Measurements from ENCODE around the gene WDFY3.

WDFY3 gene

DNA sequence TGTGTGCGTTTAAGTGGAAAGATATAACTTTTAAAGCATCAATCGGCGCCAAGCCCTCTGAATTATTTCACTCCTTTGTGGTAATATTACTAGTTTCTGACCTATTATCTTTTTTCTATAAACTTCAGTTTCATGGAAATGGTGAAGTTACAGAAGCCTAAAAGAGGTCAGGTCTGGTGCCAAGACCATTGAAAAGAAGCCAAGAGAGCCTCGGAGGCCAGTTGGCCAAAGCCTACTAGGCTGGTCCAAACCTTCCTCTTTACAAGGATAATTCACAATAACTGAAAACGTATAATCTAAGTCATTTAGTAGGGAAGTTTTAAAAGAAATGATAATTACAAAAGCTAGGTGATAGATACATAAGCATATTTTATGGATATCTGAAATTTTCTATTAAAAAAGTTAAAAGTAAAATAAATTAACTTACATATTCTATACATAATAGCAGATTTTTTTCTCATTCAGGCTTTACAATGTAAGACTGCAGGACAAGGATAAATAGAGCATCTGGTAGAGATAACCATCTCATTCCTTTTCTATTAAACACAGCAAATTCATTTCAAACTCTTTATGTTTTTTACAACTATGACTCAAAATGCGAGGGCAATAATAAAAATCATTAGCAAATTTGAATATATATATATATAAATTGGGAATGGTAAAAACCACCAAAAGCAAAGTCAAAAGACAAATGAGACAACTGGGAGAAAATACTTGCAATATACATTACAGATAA is 49.2 kb downstream of the WDFY3 start:
- Histone ChIP-seq H3K27me3 (ENCODE audit: insufficient read depth, poor library complexity, severe bottlenecking) (no peaks in the 10 kb centered on the region), H3K27ac (replicated peaks) (no peak overlapping the region), H3K4me3 (replicated peaks; ENCODE audit: insufficient read depth, low read length) (no peak overlapping the region)
- no peak for DNase-seq (ENCODE audit: low read depth in 1 of 2, low spot score in 1 of 2)
- TF ChIP-seq POLR2AphosphoS5 (IDR thresholded peaks at IDR 0.05; ENCODE audit: low read depth), result no peak
- TF ChIP-seq SPI1 (IDR thresholded peaks at IDR 0.05; ENCODE audit: borderline replicate concordance, low read depth), result no peak
- TF ChIP-seq REST (IDR thresholded peaks at IDR 0.05; ENCODE audit: insufficient replicate concordance, low read depth), result no peak
- no peak for TF ChIP-seq CTCF (IDR thresholded peaks at IDR 0.05; ENCODE audit: insufficient read depth, low read length)
- TF ChIP-seq GABPA (IDR thresholded peaks at IDR 0.05; ENCODE audit: low read depth), result no peak

GRCh38 chr4:84916227-84916626 is 50.3 kb downstream of the WDFY3 start:
- Histone ChIP-seq H3K4me3 (replicated peaks; ENCODE audit: insufficient read depth, low read length) (no peak overlapping the region), H3K27ac (replicated peaks) (peak overlapping the region; percentile 75)
- DNase-seq (ENCODE audit: low read depth in 1 of 2, low spot score in 1 of 2), result no peak

More at GRCh38 chr4:84916227-84916626, 50.3 kb downstream of the WDFY3 start:
- TF ChIP-seq GABPA (IDR thresholded peaks at IDR 0.05; ENCODE audit: low read depth), result no peak
- no peak for TF ChIP-seq REST (IDR thresholded peaks at IDR 0.05; ENCODE audit: insufficient replicate concordance, low read depth)
- TF ChIP-seq SPI1 (IDR thresholded peaks at IDR 0.05; ENCODE audit: borderline replicate concordance, low read depth), result no peak
- TF ChIP-seq CTCF (IDR thresholded peaks at IDR 0.05; ENCODE audit: insufficient read depth, low read length), result no peak
- no peak for TF ChIP-seq POLR2AphosphoS5 (IDR thresholded peaks at IDR 0.05; ENCODE audit: low read depth)
- no peaks in the 10 kb centered on the region for H3K27me3 ChIP-seq (ENCODE audit: insufficient read depth, poor library complexity, severe bottlenecking)

Data from HL-60 (cell line).